ENCODE data around the gene MTMR8. TPM values are rescaled to one million over a fixed set of nuclear protein-coding genes. Genes with fewer than 3 reads are reported as not detected.

Gene MTMR8
- total RNA-seq, 1 donor from 2014 or later: 0.51 TPM

GRCh38 chrX:64265265-64265664 lies 130.0 kb downstream of the MTMR8 start:
- Mint-ChIP-seq H3K4me1 (no peaks in the 10 kb centered on the region), H3K4me3 (no peak overlapping the region), H3K27ac (no peak overlapping the region), H3K9me3 (peaks cover 1% of the 10 kb centered on the region), H3K36me3 (peaks cover 3% of the 10 kb centered on the region), H3K27me3 (ENCODE audit: insufficient read depth, low read depth) (no peaks in the 10 kb centered on the region)
- Histone ChIP-seq H2AFZ (replicated peaks) (no peak overlapping the region), H3K4me3 (no peak overlapping the region), H3K79me2 (ENCODE audit: low read depth) (no peaks in the 10 kb centered on the region), H3K27ac (no peak overlapping the region), H3K9me3 (ENCODE audit: low read depth) (no peaks in the 10 kb centered on the region), H3K27me3 (no peaks in the 10 kb centered on the region), H3K4me1 (no peaks in the 10 kb centered on the region), H3K9ac (no peak overlapping the region), H3K4me2 (no peak overlapping the region), H3K36me3 (no peaks in the 10 kb centered on the region), H4K20me1 (ENCODE audit: low read depth) (no peaks in the 10 kb centered on the region), H3F3A (ENCODE audit: low read depth) (no peaks in the 10 kb centered on the region)
- no peak for DNase-seq (ENCODE audit: low spot score)
- TF ChIP-seq CTCF (IDR thresholded peaks at IDR 0.05) (no peak), EZH2phosphoT487 (IDR thresholded peaks at IDR 0.05) (no peak), EZH2 (IDR thresholded peaks at IDR 0.05) (no peak)

GRCh38 chrX:64230123-64230970 lies 164.9 kb downstream of the MTMR8 start, which contains the start of gene ASB12:
Gene ASB12 (minus strand): TSS chrX:64230607. CDS start chrX:64225650, 4,957 bp downstream.
- peaks cover 6% of the 10 kb centered on the region for H3K9me3 Mint-ChIP-seq
- no peak within 1 kb of the TSS for H3K9ac ChIP-seq
- no peaks in the 10 kb centered on the region for H3K36me3 ChIP-seq
- no peaks in the 10 kb centered on the region for H3K36me3 Mint-ChIP-seq
- H3K27me3 ChIP-seq: no peaks in the 10 kb centered on the region
- H3F3A ChIP-seq (ENCODE audit: low read depth): no peaks in the 10 kb centered on the region
- no peaks in the 10 kb centered on the region for H3K79me2 ChIP-seq (ENCODE audit: low read depth)
- no peak for DNase-seq (ENCODE audit: low spot score)
- no peaks in the 10 kb centered on the region for H4K20me1 ChIP-seq (ENCODE audit: low read depth)
- peaks cover 10% of the 10 kb centered on the region for H3K9me3 ChIP-seq (ENCODE audit: low read depth)
- H3K27me3 Mint-ChIP-seq (ENCODE audit: insufficient read depth, low read depth): no peaks in the 10 kb centered on the region
- H3K4me1 Mint-ChIP-seq: no peaks in the 10 kb centered on the region
- TF ChIP-seq EZH2 (IDR thresholded peaks at IDR 0.05): no peak
- TF ChIP-seq CTCF (IDR thresholded peaks at IDR 0.05): no peak
- no peak for TF ChIP-seq EZH2phosphoT487 (IDR thresholded peaks at IDR 0.05)
- no peak within 1 kb of the TSS for H3K4me3 ChIP-seq
- no peak within 1 kb of the TSS for H3K4me3 Mint-ChIP-seq
- H3K4me2 ChIP-seq: no peak within 1 kb of the TSS
- no peak within 1 kb of the TSS for H3K27ac Mint-ChIP-seq
- H3K4me1 ChIP-seq: no peaks in the 10 kb centered on the region
- no peak within 1 kb of the TSS for H3K27ac ChIP-seq
- H2AFZ ChIP-seq (replicated peaks): no peak within 1 kb of the TSS

- Mint-ChIP-seq H3K27me3 (ENCODE audit: insufficient read depth, low read depth) (no peaks in the 10 kb centered on the region), H3K4me1 (no peaks in the 10 kb centered on the region)
Observed at GRCh38 chrX:64229154-64229553, 166.1 kb downstream of the MTMR8 start.

More at GRCh38 chrX:64229154-64229553, 166.1 kb downstream of the MTMR8 start:
- DNase-seq (ENCODE audit: low spot score): peak; percentile 3
- no peaks in the 10 kb centered on the region for H3F3A ChIP-seq (ENCODE audit: low read depth)
- H3K9ac ChIP-seq: no peak overlapping the region
- no peaks in the 10 kb centered on the region for H3K79me2 ChIP-seq (ENCODE audit: low read depth)
- H3K4me3 ChIP-seq: no peak overlapping the region
- peaks cover 6% of the 10 kb centered on the region for H3K9me3 Mint-ChIP-seq
- H3K36me3 Mint-ChIP-seq: no peaks in the 10 kb centered on the region
- no peak overlapping the region for H3K4me3 Mint-ChIP-seq
- peaks cover 10% of the 10 kb centered on the region for H3K9me3 ChIP-seq (ENCODE audit: low read depth)
- no peaks in the 10 kb centered on the region for H3K27me3 ChIP-seq
- H3K36me3 ChIP-seq: no peaks in the 10 kb centered on the region
- H3K27ac Mint-ChIP-seq: no peak overlapping the region
- no peak overlapping the region for H2AFZ ChIP-seq (replicated peaks)
- H3K27ac ChIP-seq: no peak overlapping the region
- no peaks in the 10 kb centered on the region for H4K20me1 ChIP-seq (ENCODE audit: low read depth)
- no peak overlapping the region for H3K4me2 ChIP-seq
- no peak for TF ChIP-seq CTCF (IDR thresholded peaks at IDR 0.05)
- H3K4me1 ChIP-seq: no peaks in the 10 kb centered on the region

Other genes starting within 250 kb of the MTMR8 start
- gene AMER1, start 189.7 kb downstream of the MTMR8 start, total RNA-seq (ENCODE audit: low replicate concordance): 6.7 and 7.8 TPM in 2 replicates
- gene ASB12, start 164.8 kb downstream of the MTMR8 start, total RNA-seq (ENCODE audit: low replicate concordance): 0.19 TPM in 1 of 2 replicates, not detected in the other

Data from neural progenitor cell (in vitro differentiated cells).